ENCODE measurements around the gene SH3RF1.
"Not testable (repeated sequence)": the region's sequence is repeated elsewhere in the genome, so short reads cannot be mapped to it uniquely, and the experiment has no call there.

The SH3RF1 gene

DNA sequence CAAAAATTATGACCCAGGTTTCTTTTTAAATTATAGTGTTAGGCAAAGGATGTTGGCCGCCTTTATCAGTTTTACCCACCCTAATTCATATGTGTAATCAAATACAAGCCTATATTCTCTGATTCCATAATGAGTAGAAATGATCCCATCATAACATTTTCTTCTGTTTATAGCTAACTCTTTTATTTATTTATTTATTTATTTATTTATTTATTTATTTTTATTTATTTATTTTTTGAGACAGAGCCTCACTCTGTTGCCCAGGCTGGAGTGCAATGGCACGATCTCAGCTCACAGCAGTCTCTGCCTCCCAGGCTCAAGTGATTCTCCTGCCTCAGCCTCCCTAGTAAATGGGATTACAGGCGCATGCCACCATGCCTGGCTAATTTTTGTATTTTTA lies 7.1 kb upstream of the SH3RF1 start:
- DNase-seq (ENCODE audit: low read depth in 1 of 2, low spot score in 1 of 2): not testable (repeated sequence)

DNA sequence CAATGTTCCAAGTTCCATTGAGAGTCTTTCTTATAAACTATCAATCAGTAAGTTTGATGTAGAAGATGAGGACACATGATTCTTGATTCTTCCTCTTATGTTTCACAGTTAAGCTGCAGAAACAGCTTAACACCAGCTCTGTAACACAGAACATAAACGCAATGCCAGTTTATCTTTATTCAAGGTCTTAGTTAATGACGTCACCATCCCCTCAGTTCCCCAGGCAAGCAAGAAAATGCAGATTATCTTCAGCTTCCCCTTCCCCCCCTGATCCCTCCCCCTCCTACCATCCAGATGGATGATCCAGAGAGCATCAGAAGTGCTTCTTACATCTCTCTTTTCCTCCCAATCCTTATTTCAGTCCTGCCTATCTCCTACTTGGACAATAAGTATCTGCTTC lies 4.4 kb upstream of the SH3RF1 start:
- DNase-seq (ENCODE audit: low read depth in 1 of 2, low spot score in 1 of 2): no peak

DNA sequence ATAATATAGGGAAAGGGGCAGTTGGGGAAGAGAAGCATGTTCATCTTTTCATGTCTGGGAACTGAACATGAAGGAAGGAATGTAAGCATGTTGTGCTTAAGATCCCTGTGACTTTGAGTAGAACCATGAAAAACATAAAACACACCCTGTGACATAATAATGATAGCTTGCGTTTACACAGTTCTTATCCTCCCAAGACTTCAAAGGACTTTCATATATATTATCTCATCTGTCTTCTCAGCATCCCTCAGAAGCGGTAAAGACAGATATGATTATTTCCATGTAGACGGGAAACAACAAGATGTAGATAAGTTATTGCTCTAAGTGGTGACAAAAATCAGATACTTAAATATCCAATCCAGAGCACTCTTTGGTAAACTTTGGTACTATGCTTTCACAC lies 3.3 kb upstream of the SH3RF1 start:
- no peak for DNase-seq (ENCODE audit: low read depth in 1 of 2, low spot score in 1 of 2)

DNA sequence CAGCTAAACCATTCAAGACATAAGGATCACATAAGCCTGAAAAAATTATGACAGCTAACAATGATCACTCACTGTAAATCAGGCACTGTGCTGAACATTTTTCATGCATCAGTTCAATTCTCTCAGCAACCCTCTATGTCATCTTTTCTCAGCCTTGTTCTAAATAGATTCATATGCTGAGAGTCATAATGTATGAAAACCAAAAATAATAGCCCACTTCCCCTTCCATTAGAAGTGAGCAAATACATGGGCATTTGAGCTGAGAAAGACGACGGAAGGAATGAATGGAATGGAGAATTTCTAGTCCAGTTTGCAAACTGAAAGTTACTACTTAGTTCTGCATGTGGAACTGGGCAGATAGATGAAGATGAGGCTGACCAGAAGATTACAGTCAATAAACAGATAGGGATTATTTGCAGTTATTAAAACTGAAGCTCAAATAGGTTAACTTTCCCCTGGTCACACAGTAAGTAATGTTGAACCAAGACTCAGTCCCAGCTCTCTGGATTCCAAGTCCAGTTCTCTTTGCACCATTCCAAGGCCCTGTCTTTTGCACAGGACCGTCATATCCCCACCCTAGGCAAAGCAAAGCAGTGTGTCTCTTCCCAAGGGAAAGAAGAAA lies 1.6 kb upstream of the SH3RF1 start:
- DNase-seq (ENCODE audit: low read depth in 1 of 2, low spot score in 1 of 2): no peak

DNA sequence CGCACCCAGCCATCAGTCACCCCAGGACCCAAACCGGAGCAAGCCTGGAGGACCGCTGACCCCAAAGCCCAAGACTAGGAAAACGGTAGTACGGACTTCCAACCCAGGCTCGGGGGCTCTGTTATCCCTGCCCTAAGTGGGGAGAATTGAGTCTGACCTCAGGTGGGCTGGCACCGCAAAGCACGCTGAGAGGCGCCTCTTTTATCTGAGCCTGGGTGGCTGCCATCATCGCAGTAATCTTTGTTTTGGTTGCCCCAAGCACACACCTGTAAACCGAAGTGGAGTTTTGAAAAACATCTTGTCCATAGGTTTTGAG lies 894 bp upstream of the SH3RF1 start:
- DNase-seq (ENCODE audit: low read depth in 1 of 2, low spot score in 1 of 2): no peak

DNA sequence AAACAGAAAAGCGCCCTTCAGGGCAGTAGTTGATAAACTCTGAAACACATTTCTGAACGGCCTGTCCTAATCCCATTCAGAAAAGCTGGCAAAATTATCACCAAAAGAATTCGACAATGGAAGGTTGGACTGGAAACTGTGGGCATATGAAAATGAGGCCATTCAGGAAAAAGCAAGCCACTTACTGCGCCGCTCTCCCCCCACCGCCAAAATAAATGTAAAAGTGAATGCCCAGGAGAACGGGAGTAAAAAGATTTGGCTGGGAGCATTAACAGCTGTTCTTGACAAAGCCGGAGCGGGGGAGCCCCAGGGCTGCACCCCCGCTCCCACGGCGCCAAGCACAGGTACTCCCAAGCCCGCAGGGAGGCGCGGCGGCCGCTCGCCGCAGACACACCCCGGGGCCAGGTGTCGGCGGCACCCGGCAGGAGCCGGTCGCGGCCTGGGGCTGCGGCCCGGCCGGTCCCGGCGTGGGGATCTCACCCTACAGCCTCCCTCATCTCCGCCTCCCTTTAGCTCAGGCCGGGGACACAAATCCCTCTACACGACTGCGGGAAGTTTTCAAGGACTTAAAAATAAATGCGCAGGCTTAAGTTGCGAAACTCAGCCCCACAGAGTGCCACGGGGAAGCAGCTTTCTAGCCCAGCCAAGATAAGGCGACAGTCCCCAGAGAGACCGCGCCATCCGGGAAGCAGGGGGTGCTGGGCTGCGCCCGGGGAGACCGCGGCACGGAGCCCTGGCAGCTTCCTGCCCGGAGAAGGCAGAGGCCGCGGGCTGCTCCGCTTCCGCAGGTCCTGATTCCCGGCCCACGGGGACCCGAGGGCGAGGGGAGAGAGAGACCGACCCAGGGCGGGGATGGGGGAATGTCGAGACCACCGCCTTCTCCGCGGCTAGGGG lies 593 bp downstream of the SH3RF1 start:
- no peak for DNase-seq (ENCODE audit: low read depth in 1 of 2, low spot score in 1 of 2)

DNA sequence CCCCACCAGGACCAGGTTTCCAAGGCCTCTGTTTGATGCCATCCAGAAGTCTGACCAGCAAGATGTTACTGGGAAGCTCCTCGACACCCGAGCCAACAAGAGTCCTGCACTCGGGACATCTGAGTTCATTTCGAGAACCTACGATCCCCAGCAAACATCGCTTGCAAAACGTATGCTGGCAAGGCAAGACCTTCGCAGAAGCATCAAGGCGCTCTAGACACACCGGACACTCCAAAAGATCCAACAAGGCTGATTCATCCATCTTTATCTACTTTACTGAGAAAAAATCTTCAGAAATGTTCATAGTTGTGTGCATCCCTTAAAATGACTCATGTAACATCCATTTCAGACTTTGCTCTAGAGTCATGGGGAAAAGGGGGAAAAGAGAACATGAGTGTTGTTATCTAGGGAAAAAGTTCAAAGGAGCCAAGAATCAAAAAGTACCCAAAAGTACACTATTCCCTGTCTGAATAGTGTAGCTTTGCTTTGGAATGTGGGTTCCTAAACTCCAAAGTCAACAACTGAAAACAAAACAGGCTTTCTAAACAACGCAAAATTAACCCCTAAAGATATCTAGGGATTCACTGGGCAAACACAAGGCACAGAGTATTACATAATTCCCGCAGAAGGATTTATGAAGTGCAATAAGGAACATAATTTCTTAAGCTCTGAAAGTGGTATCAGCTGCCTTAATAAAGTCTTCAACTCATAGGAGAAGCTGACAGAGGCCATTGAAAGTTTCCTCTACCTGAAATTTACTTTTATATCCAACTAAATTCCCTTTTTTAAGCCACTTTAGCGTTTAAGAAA lies 1.6 kb downstream of the SH3RF1 start:
- no peak for DNase-seq (ENCODE audit: low read depth in 1 of 2, low spot score in 1 of 2)

DNA sequence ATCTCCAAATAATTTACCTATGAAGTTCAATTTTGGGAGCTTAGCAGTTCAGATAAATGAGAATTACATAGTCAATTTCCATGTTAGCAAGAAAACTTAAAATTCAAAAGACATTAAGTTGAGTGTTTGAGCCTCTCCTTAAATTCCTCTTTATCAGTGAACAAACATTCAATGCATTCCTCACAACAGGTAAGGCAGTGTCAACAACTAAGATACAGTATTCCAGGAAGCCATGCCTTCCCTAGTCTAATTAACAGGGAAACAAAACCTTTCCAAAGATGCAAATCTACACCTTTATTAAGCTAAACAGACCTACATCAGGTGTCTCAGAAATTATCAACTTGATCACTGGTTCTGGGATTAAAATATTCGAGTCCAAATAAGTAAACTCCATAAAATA lies 3.7 kb downstream of the SH3RF1 start:
- DNase-seq (ENCODE audit: low read depth in 1 of 2, low spot score in 1 of 2): no peak

DNA sequence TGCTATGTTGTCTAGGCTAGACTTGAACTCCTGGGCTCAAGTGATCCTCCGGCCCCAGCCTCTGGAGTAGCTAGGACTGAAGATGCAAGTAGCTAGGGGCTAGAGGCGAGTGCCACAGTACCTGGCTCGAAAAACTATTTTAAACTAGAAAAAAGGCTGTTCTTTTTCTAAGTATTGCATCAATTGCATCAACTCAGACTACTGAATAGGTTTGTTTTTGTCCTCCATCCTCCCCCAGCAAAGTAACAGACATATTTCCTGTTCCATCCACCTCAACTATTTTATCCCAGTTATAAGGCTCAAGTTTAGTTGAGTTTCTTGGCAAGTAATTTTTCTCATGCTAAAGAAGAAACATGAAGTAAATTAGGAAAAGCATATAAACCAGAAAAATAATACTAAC lies 4.1 kb downstream of the SH3RF1 start:
- DNase-seq (ENCODE audit: low read depth in 1 of 2, low spot score in 1 of 2): no peak

DNA sequence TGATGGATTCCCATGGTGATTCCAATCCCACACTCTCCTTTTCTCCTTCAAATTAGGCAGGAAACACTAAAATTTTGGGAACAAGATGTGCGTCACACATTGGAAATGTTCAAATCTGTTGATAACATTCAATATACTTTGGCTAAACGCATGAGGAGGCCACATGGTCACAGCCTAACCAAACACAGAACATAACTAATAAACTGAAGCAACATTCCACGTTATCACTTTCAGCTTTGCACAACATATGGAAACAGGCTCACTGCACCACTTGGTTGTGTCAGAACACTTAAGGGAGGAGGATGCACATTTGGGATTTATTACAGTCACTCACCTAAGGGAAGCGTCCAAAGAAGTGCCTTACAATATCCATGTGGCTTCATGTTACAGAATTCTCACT lies 4.7 kb downstream of the SH3RF1 start:
- no peak for DNase-seq (ENCODE audit: low read depth in 1 of 2, low spot score in 1 of 2)

DNA sequence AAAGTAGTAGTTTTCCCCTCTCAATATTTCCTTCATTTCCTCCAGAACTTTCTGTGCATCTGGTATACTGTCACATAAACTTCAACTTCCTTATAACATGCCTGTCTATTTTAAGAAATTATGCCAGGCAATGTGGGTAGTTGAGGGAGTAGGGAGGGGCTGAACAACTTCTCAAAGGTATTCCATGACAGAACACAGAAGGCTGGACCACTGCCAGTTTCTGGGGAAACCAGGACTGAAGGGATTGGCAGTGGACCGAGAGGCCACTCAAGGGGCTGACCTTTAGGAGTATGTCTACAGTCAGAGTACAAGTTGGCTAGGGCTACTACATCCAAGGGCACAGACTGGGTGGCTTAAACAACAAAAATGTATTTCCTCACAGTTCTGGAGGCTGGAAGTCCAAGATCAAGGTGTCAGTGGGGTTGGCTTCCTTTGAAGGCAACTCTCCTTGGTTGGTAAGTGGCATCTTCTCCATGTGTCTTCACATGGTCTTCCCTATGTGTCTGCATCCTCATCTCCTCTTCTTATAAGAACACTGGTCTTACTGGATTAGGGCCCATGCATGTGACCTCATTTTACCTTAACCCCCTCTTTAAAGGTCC lies 6.9 kb downstream of the SH3RF1 start:
- no peak for DNase-seq (ENCODE audit: low read depth in 1 of 2, low spot score in 1 of 2)

DNA sequence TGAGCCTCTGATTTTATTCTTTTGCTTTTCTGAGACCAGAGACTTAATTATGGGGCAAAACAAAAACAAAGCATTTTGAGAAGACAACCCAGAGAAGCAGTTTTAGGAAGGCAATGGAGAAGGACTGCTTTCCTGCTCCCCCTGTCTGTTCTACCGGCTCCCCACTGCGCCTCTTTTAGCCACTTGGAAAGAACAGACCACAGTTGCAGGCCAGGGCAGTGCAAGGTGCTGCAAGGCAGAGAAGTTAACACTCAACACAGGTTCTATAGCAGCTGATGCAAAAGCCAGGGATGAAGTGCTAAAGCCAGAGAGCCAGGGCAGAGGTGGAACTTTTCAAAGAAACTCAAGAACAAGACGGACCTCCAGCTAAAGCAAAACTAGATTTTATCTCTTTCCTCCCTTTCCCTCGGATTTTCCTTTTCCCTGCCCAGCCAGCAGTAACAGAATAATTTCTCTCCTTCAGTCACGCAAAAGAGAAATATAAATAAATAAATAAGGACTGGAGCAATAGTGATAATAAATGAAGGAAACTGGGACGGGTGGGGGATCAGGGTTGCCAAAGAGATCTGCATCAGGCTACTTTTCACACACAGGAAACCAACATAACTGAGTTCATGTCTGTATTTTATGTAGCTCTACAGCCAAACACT lies 10.4 kb downstream of the SH3RF1 start:
- no peak for DNase-seq (ENCODE audit: low read depth in 1 of 2, low spot score in 1 of 2)

DNA sequence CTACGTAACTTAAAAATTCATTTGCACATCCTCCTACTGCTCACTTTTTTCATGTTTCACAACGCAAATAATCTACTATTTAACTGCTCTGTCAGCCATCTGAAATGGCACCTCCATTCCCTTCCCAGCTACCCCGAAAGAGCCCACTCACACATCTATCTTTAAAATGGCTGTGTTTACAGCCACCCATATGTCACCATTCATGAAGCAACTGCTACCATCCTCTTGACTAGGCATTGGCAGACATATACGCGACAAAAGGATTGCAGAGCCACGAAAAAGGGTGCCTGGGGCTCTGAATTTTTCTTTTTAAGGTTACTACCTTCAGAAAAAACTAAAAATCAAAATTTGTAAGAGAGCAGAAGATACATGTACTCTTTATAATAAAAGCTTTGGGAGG lies 11.5 kb downstream of the SH3RF1 start:
- no peak for DNase-seq (ENCODE audit: low read depth in 1 of 2, low spot score in 1 of 2)

DNA sequence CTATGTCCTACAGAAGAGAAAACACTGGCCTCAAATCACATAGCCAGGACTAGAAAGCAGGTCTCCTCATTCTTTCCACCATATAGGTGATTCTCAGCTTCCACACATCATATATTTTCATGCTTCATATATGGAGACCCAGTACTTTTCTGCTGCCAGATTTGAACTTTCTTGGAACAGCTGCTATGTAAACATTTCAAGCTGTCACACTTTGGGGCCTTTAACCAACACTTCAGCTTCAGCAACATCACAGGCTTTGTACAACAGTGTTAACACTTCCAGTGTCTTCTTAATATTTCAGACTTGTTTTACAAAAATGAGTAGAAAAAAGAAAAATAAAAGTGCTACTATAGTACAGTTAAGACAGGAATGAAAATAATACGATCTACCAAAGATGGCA lies 12.6 kb downstream of the SH3RF1 start:
- no peak for DNase-seq (ENCODE audit: low read depth in 1 of 2, low spot score in 1 of 2)

DNA sequence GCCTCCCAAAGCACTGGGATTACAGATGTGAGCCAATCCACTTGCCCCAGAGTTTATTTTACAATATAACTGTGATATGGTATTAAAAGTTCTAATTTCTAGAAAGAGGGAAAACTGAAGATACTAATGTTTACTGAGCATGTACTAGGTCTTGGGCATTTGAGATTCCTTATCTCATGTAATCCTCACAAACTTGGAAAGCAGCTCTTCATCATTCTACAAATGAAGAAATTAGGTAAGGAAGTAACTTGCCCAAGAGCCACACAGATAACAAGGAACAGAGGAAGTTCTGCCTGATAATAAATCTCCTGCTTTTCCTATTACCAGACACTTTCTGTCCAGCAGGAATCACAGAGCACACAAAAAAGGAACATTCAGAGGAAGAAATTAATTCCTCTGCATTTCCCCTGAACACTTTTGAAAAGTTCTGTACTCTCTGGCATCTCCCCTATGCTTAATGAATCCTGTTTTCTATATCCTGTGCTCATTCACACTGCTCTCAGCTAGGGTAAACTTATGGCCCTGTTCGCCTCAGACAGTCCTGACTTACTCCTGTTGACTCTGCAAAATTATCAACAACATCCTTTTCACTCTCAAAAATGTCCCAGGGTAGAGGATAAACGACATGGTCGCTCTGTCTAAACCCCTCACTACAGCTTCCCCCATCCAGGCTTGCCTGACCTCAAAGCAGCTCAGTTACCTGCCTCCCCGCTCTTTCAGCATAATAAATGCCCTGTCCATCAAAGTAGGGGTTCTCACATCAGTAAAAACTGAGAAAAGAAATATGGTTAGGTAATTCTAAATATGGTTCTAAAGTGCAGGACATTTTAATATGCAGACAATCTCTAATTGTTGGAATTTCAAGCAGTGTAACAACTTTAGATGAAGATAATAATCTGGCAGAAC lies 13.6 kb downstream of the SH3RF1 start:
- DNase-seq (ENCODE audit: low read depth in 1 of 2, low spot score in 1 of 2): no peak

DNA sequence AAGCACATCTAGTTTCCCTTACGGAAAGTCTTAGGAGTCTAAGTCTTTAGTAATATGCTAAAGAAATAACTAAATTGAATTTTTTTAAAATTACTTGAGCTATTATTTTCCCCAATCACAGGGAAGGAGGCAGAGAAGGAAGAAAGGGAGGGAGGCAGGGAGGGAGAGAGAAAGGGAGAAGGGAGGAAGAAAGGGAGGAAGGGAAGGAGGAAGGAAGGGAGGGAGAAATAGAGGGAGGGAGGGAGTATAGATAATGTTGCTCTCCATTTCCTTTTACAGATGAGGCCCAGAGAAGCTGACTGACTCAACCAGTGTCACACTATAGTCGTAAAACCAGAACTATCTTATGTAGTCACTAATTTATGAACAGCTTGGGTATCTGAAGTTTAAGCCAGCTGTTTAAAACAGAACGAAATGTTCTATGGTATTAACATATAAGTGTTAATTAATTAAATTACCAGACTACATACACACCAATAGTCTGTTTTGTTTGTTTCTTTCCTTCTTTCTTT lies 14.6 kb downstream of the SH3RF1 start:
- no peak for DNase-seq (ENCODE audit: low read depth in 1 of 2, low spot score in 1 of 2)

DNA sequence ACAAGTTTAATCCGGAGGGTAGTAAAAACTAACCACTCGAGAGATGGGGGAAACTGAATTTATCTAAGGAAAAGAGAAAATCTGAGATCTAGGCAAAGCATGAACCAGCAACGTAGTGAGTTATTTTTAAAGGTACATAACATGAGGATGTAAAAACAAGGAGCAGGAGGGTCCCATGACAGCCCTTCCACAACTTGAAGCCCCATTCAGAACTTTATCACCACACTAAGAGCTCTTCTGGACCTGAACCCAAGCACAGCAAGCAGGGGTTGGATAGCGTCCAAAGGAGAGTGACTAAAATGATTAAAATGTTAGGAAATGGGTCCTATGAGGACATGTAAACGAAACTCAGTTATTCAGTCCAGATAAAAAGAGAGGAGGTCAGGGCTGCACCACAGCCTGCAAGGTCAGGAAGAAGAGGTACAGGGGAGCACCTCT lies 16.2 kb downstream of the SH3RF1 start:
- no peak for DNase-seq (ENCODE audit: low read depth in 1 of 2, low spot score in 1 of 2)

DNA sequence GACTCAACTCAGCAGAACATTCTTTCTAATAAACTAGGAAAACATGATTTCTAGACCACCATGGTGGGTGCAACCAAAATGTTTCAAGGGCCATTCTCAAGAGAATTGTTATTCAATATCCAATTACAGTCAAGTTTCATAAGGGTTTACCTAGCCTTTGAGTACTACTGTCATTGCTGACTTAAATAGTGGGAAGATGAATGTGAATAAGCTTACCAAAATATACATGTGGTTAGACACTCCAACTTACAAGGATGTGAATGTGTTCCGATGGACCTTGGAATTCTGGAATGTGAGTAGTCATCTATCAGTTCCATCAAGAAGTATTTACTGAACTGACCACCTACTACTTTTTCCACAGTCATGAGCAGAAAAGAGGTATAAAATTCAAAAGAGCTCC lies 16.9 kb downstream of the SH3RF1 start:
- DNase-seq (ENCODE audit: low read depth in 1 of 2, low spot score in 1 of 2): no peak

DNA sequence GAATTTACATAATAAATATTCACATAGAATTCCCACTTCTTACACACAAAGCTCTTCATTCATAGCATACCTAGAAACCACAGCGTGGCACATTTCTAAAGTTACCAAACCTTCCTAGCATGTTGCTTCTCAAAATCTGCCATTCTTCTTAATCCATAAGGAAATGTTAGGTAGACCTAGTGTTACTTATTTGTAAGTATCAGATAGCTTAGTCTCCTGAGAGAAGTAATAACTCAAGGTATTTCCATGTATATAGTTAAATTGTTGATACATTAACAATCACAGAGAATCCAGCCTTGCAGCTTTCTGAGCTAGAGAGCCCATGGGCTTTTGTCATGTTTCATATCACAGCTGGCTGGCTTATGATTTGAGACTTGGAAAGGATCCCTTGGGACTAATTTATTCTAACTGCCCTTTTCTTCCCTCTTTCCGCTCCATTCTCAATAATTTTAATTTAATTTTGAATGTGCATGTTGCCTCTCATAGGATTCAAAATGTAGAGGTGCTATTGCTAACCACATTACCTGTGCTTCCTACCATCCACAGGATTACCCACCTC lies 17.6 kb downstream of the SH3RF1 start:
- DNase-seq (ENCODE audit: low read depth in 1 of 2, low spot score in 1 of 2): no peak
